Left kidney (tissue), 8 donors: ENCODE data around the gene CLK2. TPM values are rescaled to one million over a fixed set of nuclear protein-coding genes. Genes with fewer than 3 reads are reported as not detected.

Experiments
- DNase-seq: peaks from one replicate; pipeline ENCODE4 v3.0.0-alpha.2; 2013
- long read RNA-seq, 8 donors: transcript quantifications; one replicate each; lab custom pipeline, GENCODE V29; 2026
- polyA plus RNA-seq: library from polyadenylated mRNA; unstranded; fragments of 120-200 nt; gene quantifications from one replicate; pipeline ENCODE4 v1.2.1, GENCODE V29; 2013; ENCODE audit not compliant: insufficient read length

Gene CLK2
- 87.6 TPM for polyA plus RNA-seq
- long read RNA-seq, donor 1, partial matches to known transcripts, result 8 of 16 reads
- long read RNA-seq, donor 1, other reads (novel, unspliced or antisense), result 0 of 16 reads
- long read RNA-seq, donor 2, partial matches to known transcripts, result 5 of 11 reads
- long read RNA-seq, donor 2, other reads (novel, unspliced or antisense), result 0 of 11 reads
- long read RNA-seq, donor 3, partial matches to known transcripts, result 5 of 10 reads
- long read RNA-seq, donor 3, other reads (novel, unspliced or antisense), result 0 of 10 reads
- long read RNA-seq, donor 4, result 0 reads
- long read RNA-seq, donor 5, transcript CLK2-203 (13 exons, 2,166 nt), result major isoform, 5 of 17 reads
- long read RNA-seq, donor 5, partial matches to known transcripts, result 8 of 17 reads
- long read RNA-seq, donor 5, other reads (novel, unspliced or antisense), result 0 of 17 reads
- long read RNA-seq, donor 6, partial matches to known transcripts, result 0 of 4 reads
- long read RNA-seq, donor 6, other reads (novel, unspliced or antisense), result 0 of 4 reads
- long read RNA-seq, donor 7, partial matches to known transcripts, result 11 of 20 reads
- long read RNA-seq, donor 7, other reads (novel, unspliced or antisense), result 0 of 20 reads
- long read RNA-seq, donor 8, partial matches to known transcripts, result 0 of 3 reads
- long read RNA-seq, donor 8, other reads (novel, unspliced or antisense), result 0 of 3 reads

DNA sequence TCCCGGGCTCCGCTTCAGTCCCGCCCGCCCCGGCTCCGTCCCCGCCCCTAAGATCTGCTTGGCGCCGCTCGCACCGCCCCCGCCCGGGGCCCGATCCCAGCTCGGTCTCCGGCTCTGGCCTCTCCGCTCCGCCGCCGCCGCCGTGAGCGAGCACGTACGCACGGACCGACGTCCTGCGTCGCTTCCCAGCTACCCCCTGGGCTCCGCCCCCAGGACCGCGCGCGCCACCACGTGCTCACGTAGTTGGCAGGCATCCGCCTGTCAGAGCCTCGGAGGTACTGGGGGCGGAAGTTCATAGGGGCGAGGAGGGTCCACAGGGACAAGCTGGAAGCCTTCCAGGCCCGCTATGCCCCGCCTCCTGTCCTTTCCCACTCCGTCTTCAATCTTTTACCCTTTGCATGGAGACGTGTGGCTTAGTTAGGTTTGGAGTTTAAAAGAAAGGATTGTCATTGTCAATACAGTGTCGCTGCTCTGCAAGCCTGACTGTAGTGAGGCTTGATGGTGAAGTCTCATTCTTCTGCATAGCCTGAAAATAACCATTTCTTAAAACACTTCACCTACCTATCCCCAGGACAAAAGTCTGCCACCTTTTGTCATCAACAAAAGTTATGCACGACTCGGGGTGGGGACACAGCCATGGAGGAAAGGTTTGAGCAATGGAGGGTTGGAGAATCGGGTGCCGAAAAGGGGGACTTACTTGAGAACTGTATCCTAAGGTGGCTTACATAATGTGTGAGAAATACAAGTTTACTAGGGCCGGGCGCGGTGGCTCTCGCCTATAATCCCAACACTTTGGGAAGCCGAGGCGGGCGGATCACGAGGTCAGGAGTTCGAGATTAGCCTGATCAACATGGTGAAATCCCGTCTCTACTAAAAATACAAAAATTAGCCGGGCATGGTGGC is at the start of gene CLK2:
CLK2 (minus strand) TSS at position 162 of the 903 bp plus-strand sequence. CDS start 2,527 bp downstream, outside the sequence.
- peak; percentile 93 for DNase-seq

DNA sequence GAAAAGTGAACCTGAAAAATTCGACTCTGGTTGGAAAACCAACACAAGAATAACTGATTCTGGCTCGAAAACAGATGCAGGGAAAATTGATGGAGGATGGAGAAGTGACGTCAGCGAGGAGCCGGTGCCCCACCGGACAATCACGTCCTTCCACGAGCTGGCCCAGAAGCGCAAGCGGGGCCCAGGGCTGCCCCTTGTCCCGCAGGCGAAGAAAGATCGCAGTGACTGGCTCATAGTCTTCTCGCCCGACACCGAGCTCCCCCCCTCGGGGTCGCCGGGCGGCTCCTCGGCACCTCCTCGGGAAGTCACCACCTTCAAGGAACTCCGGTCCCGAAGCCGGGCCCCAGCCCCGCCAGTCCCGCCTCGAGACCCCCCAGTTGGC is 49.3 kb upstream of the CLK2 start:
- DNase-seq, result peak; percentile 14

DNA sequence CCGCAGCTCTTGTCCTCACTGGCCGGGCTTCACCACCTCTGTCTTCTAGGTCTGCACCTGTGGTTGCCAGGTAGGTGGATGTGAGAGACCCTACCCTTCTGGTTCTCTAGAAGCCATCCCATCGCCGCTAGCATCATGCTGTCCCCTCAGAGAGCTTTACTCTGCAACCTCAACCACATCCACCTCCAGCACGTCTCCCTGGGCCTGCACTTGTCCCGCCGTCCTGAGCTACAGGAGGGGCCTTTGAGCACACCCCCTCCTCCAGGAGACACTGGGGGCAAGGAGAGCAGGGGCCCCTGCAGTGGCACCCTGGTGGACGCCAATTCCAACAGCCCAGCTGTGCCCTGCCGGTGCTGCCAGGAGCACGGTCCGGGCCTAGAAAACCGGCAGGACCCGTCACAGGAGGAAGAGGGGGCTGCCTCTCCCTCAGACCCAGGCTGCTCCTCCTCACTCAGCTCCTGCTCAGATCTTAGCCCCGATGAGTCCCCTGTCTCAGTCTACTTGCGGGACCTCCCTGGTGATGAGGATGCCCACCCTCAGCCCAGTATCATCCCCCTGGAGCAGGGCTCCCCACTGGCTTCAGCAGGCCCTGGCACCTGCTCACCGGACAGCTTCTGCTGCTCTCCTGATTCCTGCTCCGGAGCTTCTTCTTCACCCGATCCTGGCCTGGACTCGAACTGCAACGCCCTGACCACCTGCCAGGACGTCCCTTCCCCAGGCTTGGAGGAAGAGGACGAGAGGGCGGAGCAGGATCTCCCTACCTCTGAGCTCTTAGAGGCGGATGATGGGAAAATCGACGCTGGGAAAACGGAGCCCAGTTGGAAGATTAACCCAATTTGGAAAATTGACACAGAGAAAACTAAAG is 48.6 kb upstream of the CLK2 start:
- no peak for DNase-seq

DNA sequence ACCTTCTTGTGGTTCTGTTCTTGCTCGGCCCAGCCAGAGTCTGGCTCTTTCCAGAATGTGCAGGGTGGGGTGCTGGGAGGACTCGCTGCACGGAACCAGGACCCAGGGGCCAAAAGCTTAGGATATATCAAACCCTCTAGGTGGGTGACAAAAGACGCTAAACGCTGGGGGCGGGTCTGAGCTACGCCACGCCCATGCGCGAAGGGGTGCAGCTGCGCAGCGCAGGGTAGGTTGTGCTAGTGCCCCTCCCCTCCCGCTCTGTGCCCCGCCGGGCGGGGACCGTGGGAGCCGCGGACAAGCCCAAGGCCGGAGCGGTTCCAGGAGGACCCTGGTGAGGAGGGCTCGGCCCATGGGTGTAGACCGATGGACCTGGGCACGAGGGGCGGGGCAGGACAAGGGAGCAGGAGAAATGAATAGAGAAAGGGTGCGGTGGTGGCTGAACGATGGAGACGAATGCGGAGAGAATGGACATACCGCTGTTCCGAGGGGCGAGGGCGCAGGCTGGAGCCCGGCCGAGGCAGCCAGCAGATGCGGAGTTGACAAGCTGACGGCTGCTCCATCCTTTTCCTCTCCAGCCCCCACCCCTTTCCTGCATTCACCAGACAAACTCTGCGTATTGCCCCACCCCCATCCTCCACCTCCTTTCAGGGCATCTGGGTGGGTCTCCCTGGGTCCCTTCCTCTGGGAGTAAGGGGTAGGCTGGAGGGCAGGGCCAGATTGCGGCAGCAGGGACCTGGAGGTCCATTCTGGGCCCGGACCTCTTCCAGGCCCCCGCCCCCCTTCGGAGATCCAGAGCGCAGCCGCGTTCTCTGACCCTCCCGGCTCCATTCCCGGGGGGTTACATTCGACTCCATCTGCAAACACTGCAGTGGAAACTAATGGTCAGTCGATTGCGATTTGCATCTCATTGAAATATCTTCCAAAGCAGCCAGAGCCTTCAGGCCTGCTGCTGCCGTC is 47.6 kb upstream of the CLK2 start, which contains the start of gene RUSC1:
RUSC1 (plus strand) TSS at position 234 of the 957 bp plus-strand sequence. CDS start 880 bp downstream, outside the sequence.
- DNase-seq, result peak; percentile 77

DNA sequence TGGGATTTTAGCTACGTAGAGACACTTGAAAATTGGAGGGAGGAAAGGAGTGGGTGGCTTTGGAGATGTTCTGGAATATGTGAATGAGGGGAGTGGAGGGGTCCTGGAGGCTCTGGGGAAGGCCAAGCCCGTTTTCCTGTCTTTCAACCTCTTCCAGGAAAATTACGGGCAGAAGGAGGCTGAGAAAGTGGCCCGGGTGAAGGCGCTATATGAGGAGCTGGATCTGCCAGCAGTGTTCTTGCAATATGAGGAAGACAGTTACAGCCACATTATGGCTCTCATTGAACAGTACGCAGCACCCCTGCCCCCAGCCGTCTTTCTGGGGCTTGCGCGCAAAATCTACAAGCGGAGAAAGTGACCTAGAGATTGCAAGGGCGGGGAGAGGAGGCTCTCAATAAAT is 46.9 kb upstream of the CLK2 start:
- DNase-seq, result no peak

DNA sequence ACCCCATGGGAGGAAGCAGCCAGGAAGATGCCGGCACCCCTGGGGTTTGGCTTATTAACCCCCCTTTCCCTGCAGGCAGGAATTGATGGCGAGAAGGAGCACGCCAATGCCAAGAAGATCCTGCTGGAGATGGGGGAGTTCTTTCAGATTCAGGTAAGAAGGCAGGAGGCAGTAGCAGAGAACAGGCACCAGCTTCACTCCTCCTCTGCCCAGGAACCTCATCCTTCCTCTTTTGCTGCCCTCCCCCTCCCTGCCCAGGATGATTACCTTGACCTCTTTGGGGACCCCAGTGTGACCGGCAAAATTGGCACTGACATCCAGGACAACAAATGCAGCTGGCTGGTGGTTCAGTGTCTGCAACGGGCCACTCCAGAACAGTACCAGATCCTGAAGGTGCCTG is 46.2 kb upstream of the CLK2 start:
- no peak for DNase-seq

DNA sequence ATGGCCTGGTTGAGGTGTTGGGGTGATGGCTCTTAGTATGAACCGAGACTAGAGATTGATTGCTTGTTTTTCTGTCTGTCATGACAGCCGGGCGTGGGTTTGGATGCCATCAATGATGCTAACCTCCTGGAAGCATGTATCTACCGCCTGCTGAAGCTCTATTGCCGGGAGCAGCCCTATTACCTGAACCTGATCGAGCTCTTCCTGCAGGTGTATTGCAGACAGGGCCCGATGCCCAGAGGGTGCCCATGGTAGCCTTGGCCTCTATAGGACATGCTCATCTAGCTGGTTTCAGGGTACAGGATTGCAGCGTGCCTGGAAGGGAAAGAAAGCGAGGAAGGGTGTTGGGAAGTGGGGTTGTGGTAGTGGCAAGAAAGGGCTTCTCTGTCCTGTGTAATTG is 44.8 kb upstream of the CLK2 start:
- no peak for DNase-seq

DNA sequence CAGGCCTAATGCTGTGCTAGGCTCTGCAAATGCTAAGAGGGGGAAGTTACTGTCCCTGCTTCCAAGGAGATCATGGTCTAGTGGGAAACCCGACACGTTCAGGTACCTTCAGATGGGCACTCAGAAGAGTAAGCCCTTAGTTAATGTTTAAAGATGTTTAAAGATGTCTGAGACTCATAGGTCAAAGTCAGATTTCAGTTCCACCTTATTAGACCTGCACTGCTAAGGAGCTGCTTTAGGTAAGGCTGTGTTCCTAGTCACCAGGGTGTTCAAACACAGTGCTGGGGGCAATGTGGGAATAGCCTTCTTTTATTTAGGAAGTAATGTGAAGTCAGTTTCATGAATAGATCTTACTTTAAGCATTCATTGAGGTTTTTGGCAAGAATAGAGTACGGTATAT is 43.6 kb upstream of the CLK2 start:
- no peak for DNase-seq

DNA sequence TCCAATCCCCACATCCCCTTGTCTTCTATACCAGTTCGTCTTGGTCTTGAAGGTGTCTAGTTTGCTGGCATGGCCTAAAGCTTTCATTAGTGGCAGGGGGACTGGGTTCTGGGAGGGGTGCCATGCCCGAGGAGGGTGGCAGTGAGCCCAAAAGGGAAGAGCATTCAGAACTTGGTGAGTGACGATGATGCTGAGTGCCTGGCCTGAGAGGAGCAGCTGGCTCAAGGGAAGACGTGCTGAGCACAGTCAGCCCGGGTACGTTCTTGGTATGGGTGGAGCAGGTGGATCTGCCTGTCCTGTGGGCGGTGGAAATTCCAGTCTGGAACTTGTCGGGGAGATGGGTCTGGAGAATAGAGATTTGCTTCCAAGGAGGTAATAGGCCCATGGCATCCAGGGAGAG is 40.0 kb upstream of the CLK2 start:
- no peak for DNase-seq

DNA sequence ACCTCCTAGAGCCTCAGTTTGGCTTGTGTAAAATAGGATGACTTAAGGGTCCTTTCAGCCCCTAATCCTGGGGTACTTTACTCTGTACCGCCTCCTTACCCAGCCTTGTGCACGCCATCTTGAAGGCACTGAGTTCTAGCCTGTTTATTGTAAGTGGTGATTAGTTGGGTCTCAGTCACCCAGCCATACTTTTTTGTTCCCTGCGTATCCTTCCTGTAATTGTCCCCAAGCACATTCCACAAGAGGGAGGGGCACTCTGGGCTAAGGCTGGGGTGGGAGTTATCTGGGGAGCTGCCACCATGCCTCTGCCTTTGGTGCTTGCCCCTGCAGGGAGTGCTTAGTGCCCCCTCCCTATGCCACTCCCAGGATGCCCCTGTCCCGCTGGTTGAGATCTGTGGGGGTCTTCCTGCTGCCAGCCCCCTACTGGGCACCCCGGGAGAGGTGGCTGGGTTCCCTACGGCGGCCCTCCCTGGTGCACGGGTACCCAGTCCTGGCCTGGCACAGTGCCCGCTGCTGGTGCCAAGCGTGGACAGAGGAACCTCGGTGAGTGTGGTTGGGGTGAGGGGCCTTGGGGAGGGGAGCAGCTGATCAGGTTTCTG is 36.2 kb upstream of the CLK2 start:
- DNase-seq, result no peak

DNA sequence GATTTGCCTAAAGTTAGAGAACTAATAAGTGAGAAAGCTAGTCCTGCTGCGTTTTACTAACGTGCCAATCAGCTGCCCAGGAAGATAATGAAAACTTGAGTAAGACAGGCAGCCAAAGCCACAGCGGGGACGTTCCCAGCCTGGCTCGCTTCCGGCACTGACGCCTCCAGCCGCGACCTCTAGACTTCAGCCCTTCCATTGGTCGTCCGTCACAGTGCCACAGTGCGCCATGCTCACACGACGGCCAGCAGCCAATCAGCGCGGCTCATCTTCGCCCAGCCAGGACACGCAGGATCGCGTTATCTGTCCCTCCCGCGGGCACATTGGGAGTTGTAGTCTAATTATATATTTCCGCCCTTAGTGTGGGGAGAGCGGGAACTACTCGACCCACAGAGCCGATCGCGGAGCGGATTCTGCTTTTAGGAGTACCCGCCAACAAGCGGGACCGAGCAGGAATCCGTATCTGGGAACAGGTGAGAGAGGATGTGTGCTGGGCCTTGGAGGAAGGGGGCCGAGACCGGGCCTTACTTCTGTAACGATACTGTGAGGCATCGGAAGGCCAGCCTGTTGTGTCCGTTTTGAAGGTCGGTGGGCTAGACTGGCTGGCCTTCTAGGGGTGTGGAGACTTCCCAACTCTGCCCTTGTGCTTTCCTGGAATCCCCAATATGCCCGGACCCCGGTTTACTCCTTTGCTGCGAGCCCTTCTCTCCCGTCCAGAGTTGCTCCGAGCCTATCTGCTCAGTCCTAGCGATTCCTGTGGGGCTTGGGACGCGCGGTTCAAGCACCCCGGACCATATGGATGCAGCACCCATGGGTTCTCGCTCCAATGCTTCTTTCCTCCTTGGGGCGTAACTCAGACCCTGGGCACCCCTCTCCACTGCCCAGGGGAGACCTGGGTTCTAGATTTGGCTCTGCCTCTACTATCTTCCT is 35.5 kb upstream of the CLK2 start, which contains the start of gene FDPS:
FDPS (plus strand) TSS at position 374 of the 930 bp plus-strand sequence. CDS start 924 bp downstream, outside the sequence.
- DNase-seq, result peak; percentile 98

DNA sequence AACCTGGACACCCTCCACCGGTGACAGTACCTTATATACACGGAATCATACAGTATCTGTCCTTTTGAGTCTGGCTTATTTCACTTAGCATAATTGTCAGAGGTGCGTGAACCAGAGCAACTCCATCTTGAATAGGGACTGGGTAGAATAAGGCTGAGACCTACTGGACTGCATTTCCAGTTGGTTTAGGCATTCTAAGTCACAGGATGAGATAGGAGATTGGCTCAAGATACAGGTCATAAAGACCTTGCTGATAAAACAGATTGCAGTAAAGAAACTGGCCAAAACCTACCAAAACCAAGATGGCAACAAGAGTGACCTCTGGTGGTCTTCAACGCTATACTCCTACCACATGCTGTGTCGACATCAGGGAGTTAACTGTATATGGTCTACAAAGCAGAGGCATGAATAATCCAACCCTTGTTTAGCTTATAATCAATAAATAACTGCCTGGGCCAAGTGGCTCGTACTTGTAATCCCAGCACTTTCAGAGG is 34.0 kb upstream of the CLK2 start:
- DNase-seq, result no peak

DNA sequence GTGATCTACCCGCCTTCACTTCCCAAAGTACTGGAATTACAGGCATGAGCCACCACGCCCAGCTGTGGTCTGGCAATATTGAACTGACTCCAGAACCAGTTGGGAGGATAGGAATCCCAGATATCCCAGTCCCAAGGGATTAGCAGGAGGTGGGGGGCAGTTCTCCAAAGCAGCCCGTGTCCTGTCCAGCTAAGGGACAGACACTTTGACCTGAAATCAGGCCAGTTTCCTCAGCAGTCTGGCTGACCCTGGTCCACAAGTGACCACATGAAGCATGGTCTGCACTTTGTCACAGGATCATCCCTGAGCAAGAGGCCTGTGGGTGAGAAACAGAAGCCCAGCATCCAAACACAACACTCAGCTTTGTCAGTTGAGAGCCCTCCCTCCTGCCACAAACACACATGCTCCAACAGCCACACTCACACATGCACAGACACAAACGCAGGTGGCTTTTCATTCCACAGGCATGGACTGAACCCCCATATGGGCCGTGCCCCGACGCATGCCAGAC is 32.6 kb upstream of the CLK2 start:
- no peak for DNase-seq

DNA sequence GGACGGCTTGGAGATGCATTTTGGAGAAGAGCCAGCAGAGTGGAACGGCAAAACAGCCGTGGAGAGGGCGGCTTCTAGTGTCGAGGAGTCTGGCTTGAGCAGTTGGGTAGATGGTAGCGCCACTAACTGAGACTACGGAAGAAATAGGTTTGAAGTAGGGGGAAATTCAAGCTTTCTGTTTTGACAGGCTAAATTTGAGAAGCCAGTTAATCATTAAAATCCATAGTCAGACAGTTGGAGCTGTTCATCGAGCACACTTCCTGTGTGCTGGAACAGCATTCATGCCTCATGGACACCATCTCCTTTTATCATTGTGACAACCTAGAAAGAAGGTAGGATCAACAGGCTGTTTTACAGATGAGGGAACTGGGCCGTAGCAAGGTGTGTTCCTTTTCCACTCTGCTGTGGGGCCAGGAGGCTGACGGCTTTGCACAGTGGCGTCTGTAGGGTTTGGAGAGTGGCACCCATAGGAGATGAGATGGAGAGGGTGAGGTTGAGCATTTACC is 31.3 kb upstream of the CLK2 start:
- DNase-seq, result no peak

DNA sequence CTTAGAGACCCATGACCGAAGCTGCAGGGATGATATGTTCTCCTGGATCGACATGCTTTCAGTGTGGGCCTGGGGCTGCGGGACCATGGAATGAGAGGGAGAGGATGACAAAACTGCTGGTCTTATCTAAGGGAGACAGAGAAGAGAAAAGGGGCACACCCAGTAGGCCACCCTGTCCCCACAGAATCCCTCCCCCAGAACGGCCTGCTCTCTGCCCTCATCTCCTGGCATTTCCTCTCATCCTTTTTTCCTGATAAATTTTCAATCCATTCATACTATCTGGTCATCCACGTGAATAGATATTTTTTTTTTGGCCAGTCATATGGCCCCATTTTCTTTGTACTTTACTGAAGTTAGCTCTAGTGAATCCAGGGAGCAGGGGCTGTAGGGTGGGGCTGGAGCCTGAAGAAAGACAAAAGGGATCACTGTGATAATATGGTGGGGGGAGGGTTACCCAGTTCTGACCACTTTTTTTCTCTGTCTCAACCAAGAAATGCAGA is 28.1 kb upstream of the CLK2 start, which contains the start of gene PKLR:
PKLR (minus strand) TSS at position 97 of the 500 bp plus-strand sequence; CDS start at position 54, 43 bp downstream.
- no peak for DNase-seq

DNA sequence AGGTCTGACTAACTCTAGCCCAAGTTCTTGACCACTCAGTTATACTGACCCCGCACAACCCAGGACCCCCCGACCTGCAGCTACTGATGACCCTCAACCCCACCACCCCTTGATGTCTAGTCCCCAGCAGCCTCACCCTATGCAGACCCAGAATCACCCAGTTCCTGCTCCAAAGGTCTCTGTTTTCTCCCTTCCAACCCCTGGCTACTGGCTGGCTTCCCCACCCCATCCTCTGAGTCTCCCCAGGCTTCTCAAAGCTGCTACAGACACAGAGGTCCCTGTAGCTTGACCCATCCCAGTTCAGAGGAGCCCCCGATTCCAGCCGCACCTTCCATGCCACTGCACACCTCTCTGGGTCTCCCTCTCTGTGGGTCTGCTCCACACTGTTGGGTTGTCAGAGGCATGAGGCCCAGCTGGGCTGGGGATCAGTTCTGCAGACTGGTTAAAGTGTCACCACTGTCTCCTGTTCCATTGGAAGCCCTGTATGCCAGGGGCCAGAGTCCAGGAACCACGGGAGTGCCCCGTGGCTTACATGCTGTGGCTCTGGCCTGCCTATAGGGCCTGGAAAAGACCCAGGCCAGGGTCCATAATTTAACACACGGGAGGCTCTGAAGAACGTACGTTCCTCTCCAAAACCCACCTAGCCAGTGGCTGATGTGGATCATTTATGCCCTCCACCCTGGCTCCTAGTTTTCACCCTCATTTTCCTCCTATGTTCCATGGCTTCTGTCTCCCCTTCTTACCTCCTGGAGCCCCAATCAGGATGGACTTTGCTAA is 27.4 kb upstream of the CLK2 start:
- DNase-seq, result no peak

DNA sequence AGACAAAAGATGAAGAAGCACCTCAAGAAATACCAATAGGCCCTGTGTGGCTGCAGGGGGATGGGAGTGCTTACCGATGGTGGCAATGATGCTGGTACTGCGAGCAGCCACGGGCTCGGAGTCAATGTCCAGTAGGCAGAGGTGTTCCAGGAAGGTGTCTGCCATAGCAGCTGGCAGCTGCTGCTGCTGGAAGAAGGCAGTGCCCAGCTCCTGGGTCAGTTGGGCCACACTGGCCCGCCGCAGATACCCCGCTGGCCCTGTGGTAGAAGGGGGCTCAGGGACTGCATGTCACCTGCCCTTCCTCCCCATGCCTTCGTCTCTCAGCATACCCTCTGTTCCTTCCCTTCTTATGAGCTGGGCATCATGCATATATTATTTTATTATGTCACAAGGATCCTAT is 26.7 kb upstream of the CLK2 start:
- no peak for DNase-seq
